ENCODE results near the gene CX3CL1.
A peak's percentile ranks its signal among the peaks of the same experiment; 100 is the strongest.
"Not testable (repeated sequence)": the region's sequence is repeated elsewhere in the genome, so short reads cannot be mapped to it uniquely, and the experiment has no call there.

Gene CX3CL1

GRCh38 chr16:57383276-57384247, 11.3 kb downstream of the CX3CL1 start:
- no peak for DNase-seq

- no peak for DNase-seq
Observed at GRCh38 chr16:57384248-57385070, 12.2 kb downstream of the CX3CL1 start.

DNA sequence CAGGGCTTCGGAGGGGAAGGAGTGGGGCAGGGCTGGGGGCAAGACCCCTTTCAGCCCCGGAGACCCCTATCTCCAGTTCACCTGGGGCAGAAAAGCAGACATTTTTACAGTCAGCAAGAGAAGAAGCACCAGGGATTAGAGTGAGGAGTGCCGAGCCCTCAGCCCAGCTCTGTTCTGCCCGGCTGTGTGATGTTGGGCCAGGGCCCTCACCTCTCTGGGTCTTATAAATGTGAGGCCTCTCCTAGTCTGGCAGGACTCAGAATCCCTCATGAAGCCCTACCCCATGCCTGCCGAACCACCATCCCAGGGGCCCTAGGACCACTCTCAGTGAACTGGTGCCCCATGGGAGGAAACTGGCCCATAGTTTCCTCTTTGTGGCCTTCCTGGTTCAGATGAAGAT, 12.8 kb downstream of the CX3CL1 start:
- no peak for DNase-seq

DNA sequence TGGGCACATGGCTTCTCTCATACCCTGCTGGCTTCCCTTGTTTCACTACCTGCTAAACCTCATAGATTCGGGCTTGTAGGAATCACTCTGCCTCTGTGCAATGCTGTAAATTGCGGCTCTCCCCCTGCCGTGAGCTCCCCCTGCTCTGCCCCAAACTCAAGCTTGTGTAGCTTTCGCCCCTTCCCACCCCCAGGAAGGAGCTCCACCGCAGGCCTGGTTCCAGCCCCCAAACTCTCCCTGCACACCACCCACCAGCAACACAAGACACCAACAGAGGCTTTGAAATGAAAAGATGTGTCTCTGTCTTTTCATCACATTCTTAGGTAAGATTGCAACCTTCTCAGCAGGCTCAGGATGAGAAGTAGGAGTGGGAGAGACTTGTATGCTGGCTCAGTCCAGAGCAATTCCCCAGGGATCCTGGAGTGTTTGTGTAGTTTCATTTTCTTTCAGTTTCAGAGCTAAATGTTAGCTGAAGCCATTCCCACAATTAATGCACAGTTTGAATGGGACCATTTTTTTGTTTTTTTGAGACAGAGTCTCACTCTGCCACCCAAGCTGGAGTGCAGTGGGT, 14.2 kb downstream of the CX3CL1 start:
- DNase-seq, result peak; percentile 59

DNA sequence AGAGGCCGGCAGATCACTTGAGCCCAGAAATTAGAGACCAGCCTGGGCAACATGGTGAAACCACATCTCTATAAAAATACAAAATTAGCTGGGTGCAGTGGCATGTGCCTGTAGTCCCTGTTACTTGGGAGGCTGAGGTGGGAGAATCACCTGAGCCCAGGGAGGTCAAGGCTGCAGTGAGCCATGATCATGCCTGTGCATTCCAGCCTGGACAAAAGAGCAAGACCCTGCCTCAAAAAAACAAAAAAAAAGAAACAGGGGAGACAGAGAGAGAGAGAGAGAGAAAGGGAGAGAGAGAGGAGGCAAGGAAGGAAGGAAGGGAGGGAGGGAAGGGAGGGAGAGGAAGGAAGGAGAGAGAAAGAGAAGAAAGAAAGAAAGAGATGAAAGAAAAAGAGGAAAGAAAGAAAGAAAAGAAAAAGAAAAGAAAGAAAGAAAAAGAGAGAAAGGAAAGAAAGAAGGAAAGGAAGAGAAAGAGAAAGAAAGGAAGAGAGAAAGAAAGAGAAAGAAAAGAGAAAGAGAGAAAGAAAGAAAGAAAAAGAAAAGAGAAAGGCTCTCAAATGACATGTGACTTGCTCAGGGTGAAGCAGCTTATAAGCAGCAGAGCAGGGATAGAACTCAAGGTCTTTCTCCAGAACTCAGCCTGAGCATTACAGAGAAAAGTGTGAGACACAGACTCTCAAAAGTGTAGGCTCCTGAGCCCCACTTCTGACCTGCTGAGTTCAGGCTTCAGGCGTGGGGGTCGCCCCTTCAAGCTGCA, 15.5 kb downstream of the CX3CL1 start:
- DNase-seq, result no peak

GRCh38 chr16:57388359-57389086, 16.2 kb downstream of the CX3CL1 start:
- no peak for DNase-seq

- no peak for DNase-seq
Observed at GRCh38 chr16:57389087-57389468, 16.8 kb downstream of the CX3CL1 start.

DNA sequence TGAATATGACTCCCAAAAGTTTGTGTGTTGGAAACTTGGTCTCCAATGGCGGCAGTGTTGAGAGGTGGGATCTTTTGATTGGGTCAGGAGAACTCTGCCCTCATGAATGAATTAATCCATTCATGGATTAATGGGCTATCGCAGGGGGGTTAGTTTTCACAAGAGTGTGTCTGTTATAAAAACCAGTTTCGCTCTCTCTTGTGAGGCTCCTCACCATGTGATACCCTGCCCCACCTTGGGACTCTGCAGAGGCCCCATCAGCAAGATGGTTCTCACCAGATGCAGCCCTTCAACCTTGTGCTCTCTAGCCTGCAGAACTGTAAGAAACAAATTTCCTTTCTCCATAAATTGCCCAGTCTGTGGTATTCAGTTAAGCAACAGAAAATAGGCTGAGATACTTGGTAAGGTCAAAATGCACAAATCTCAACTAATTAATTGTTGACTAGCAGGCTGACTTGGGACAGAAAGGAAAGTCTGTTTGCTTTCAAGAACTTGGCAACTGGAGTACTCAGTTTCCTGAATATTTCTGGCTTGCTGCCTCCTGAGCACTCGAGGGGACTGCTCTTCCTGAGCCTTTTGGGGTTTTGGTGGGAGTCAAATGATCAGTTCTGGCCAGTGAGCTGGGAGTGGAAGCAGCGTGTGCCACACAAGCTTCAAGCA, 18.5 kb downstream of the CX3CL1 start:
- DNase-seq, result no peak

DNA sequence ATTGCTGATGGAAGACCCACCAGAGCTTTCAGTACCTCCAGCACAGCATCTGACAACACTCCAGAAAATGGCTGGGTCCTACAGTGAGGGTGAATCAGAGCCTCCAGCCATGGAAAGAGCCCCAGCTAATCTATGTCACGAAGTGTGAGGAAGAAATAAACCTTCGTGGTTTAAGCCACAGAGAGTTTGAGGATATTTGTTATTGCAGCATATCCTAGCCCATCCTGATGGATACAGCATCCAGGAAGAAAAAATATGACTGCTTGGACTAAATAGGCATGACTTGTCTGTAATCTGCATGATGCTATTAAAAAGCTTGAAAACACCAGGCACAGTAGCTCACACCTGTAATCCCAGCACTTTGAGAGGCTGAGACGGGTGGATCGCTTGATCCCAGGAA, 19.0 kb downstream of the CX3CL1 start:
- no peak for DNase-seq

DNA sequence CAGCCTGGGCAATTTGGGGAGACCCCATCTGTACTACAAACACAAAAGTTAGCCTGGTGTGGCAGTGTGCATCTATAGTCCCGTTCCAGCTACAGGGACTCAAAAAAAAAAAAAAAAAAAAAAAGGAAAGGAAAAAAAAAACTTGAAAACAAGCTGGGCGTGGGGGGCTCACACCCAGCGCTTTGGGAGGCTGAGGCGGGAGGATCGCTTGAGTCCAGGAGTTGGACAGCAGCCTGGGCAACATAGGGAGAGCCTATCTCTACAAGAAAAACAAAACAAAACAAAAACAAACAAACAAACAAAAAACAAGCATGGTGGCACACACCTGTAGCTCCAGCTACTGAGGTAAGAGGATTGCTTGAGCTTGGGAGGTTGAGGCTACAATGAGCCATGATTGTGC, 19.4 kb downstream of the CX3CL1 start:
- DNase-seq, result no peak

DNA sequence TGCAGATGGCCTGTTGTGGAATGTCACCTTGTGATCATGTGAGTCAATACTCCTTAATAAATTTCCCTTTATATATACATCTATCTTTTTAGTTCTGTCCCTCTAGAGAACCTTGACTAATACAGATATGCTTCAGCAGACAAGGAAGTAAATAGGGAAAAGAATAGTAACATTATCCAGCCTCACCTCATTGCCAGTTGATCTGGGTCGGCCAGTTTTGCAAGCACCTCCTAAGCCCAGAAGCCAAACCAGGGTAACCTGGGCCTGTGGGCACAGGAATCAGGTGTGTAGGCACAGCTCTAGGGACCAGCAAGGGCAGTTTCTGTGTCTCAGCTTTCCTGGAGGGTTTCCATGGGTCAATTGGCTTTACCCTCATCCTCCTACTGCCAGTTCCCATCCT, 20.4 kb downstream of the CX3CL1 start:
- DNase-seq, result no peak

DNA sequence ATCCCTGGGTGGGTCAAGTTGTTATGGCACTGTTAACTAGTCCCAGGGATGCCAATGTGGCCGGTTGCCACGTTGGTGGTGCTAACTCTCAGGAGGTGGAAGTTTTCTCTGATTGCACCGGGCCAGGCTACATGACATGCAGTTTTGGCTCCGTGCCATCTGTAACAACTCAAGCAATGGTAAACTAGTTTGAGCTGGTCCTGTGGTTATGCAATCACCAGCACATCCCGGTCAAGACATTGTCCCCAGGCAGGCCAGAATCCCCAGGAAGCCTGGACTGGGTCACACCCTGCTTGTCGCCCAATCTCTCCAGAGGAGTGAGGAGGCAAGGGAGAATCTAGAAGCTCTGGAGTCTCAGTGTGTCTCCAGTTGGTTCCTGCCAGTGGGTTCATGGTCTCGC, 22.2 kb downstream of the CX3CL1 start:
- DNase-seq, result no peak

GRCh38 chr16:57395026-57395425, 22.7 kb downstream of the CX3CL1 start:
- DNase-seq, result no peak

DNA sequence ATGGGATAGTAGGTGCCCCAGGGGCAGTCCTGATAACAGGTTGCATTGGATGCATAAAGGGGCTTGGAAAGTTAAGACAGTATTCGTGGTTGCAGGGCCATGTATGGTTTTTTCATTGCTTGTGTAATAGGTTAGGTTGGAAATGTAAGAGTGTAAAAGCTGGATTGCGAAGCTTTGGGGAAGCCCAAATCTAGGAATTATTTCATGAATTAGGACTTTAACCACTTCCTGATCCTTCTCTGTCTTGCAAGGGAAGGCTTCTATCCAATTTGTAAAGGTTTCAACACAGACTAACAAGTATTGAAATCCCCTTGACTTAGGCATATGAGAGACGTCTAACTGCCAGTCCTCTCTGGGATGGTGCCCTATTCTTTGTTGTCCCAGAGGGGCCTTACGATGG, 24.5 kb downstream of the CX3CL1 start:
- DNase-seq, result no peak

DNA sequence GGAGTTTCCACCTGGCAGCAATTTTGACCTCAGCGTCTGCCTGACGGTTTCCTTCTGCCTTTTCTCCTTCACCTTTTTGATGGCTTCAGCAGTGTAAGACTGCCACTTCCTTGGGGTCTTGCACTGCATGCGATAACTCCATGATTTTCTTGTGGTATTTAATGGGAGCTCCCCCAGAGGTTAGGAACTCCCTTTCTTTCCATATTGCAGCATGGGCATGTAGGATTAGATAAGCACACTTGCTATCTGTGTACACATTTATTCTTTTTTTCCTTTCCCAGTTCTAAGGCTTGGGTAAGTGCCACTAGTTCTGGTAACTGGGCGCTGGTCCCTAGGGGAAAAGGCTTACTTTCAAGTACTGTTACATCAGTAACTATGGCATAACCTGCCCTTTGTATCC, 25.2 kb downstream of the CX3CL1 start:
- DNase-seq, result not testable (repeated sequence)

GRCh38 chr16:57401943-57402640, 29.8 kb downstream of the CX3CL1 start:
- no peak for DNase-seq

GRCh38 chr16:57403965-57404817, 31.9 kb downstream of the CX3CL1 start, which contains the start of gene CCL17:
CCL17 (plus strand) TSS chr16:57404767; CDS start chr16:57413933, 9,166 bp downstream.
- no peak for DNase-seq

DNA sequence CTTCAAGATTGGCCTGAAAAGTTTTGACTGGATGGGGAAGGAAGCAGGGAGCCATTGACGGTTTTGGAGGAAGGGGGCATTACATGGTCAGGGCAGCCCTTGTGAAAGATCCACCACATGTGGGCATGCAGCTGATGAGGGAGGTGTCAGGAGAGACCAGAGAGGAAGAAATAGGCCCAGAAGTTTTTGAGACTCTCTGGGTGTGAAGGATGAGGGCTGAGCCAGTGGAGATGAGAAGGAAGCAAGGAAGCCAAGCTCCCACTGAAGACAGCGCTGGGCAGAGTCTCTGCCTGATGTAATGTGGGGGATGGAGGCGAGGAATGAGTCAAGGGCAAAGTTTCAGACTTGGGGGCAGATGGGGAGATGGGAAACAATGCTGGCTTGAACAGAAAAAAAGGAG, 32.8 kb downstream of the CX3CL1 start:
- DNase-seq, result no peak

DNA sequence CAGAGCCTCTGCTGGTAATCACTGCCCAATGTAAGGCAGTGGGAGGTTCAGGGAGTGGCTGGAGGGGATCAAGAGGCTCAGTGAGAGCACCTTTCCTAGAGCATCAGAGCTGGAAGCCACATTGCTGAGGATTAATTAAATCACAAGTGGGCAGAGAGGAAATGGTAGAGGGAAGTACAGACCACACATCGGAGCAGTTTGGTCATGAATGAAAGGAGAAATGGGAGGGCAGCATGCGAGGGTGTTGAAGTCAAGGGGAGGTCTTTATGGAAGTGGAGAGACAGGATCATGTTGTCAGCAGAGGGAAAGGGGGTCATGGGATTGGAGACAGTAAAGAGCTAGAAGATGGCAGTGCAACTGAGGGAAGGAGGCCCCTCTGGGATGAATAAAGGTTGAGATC, 34.6 kb downstream of the CX3CL1 start:
- no peak for DNase-seq

All from NCI-H2107 (cell line).